H54 (cell line): ENCODE measurements around the gene GREM1.

Experiments
- DNase-seq: peaks from one replicate; pipeline ENCODE4 v3.0.0; 2011; ENCODE audit warnings: low spot score, mixed read lengths; ENCODE audit not compliant: insufficient read length
- FAIRE-seq: peaks from 3 replicates; lab custom pipeline; 2011; peaks lifted over from hg19 to GRCh38; lab: Jason Lieb, UNC
- POLR2A ChIP-seq: IDR thresholded peaks from 2 replicates; pipeline ENCODE4 v1.6.1; 2011; ENCODE audit warnings: low read depth, mild to moderate bottlenecking, low read length

The GREM1 gene

GRCh38 chr15:32706704-32707103, 11.1 kb upstream of the GREM1 start:
- FAIRE-seq (peak; percentile 72), DNase-seq (peak; percentile 56)
- TF ChIP-seq POLR2A = no peak

GRCh38 chr15:32707436-32707835, 10.4 kb upstream of the GREM1 start:
- no peak for FAIRE-seq
- no peak for DNase-seq
- no peak for TF ChIP-seq POLR2A

GRCh38 chr15:32709295-32710033, 8.3 kb upstream of the GREM1 start:
- no peak for TF ChIP-seq POLR2A
- FAIRE-seq = no peak
- no peak for DNase-seq

- FAIRE-seq (no peak), DNase-seq (no peak)
- no peak for TF ChIP-seq POLR2A
These were observed 2.5 kb upstream of the GREM1 start for GRCh38 chr15:32715276-32715675.

GRCh38 chr15:32716216-32716914, 1.4 kb upstream of the GREM1 start:
- DNase-seq = no peak
- FAIRE-seq = no peak
- no peak for TF ChIP-seq POLR2A

GRCh38 chr15:32716915-32717425, 834 bp upstream of the GREM1 start:
- DNase-seq = no peak
- FAIRE-seq = no peak

GRCh38 chr15:32718227-32718820, 520 bp downstream of the GREM1 start:
- FAIRE-seq = no peak
- TF ChIP-seq POLR2A = no peak
- no peak for DNase-seq

More at GRCh38 chr15:32716915-32717425, 834 bp upstream of the GREM1 start:
- TF ChIP-seq POLR2A = no peak

- FAIRE-seq (no peak), DNase-seq (no peak)
- no peak for TF ChIP-seq POLR2A
These were observed 1.3 kb downstream of the GREM1 start for GRCh38 chr15:32718821-32719716.

GRCh38 chr15:32721596-32721995, 3.8 kb downstream of the GREM1 start:
- TF ChIP-seq POLR2A = no peak
- FAIRE-seq (no peak), DNase-seq (no peak)

GRCh38 chr15:32722136-32722535, 4.3 kb downstream of the GREM1 start:
- FAIRE-seq (no peak), DNase-seq (no peak)
- TF ChIP-seq POLR2A = no peak

GRCh38 chr15:32723171-32723948, 5.6 kb downstream of the GREM1 start:
- TF ChIP-seq POLR2A = no peak
- FAIRE-seq = no peak
- DNase-seq = no peak

GRCh38 chr15:32729700-32730395, 12.0 kb downstream of the GREM1 start:
- no peak for FAIRE-seq
- no peak for DNase-seq

More at GRCh38 chr15:32729700-32730395, 12.0 kb downstream of the GREM1 start:
- no peak for TF ChIP-seq POLR2A
